GM18951 (cell line): ENCODE results near the gene RPRD1A.
"Not testable (repeated sequence)": the region's sequence is repeated elsewhere in the genome, so short reads cannot be mapped to it uniquely, and the experiment has no call there.

ENCODE experiments used
- POLR2A ChIP-seq: IDR thresholded peaks from 4 replicates; pipeline ENCODE4 v1.6.1; 2011; ENCODE audit warnings: mild to moderate bottlenecking; ENCODE audit not compliant: insufficient read length, insufficient read depth; ENCODE audit errors: extremely low read depth
- in situ Hi-C: fragments of 300-500 bp; cut with MboI; formaldehyde crosslinking; loops from one replicate; pipeline ENCODE4 v1.12.0; 2022; ENCODE audit warnings: low sequenced_read_pairs, mixed read lengths, inconsistent platforms; ENCODE audit not compliant: unreplicated experiment

Gene RPRD1A

DNA sequence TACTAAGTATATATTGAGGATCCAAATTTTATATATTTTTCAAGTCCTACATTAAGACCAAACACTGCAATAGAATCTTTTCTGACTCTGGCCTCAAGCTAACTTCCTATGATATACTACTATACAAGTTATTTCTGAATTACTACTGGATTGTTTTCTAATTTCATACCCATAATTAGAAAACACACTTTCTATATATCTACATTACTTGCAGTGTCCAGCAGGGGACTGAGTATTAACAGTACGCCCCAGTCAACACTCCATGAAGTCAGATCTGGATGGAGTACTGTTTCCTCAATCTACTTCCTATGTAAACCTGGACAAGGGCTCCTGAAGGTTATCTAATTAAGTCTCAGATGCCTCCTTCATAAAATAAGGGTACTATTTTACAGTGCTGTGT is 68.4 kb downstream of the RPRD1A start:
- no peak for TF ChIP-seq POLR2A
- in situ Hi-C loops: no loop called here

GRCh38 chr18:35993013-35993412 is 74.3 kb downstream of the RPRD1A start:
- in situ Hi-C loops: no loop called here
- TF ChIP-seq POLR2A: no peak

GRCh38 chr18:35991696-35992095 is 75.7 kb downstream of the RPRD1A start:
- no peak for TF ChIP-seq POLR2A
- in situ Hi-C loops: no loop called here

DNA sequence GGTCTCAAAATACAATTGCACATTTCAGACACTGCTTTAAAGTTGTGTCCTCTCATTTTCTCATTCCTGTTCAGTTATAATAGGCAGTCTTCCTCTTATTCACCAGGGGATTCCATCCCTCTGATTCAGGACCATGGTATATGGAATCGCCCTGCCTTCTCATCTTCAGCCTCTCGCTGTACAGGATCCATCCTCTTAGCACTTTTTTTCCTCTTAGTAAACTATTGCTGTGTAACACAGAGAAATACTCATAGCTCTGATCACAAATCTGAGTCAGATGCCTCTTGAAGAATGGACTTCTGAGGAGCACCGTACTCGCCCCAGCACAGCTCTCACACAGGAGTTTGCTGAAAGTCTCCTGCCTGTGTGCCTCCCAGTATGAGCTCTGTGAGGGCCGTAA is 83.5 kb downstream of the RPRD1A start:
- in situ Hi-C loops: no loop called here
- no peak for TF ChIP-seq POLR2A

DNA sequence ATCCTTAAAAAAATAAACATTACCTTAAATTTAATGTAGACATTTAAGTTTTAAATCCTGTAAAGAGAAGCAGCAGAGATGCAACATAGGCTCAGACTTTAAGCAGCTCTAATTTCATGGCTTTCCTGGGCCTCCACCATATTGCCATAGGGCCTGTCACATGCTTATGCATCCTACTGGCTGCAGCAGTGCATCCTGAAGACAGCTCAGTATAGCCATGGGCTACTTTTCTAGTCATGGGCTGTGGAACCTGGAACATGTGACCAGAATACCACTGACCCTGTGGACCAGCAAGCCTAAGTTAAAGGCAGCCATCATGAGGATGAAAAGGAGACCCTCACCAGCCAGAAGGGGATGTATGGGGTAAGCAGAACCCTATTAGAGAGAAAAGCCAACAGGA is 84.2 kb downstream of the RPRD1A start:
- no peak for TF ChIP-seq POLR2A
- in situ Hi-C loops: no loop called here

GRCh38 chr18:35982409-35983114 is 84.8 kb downstream of the RPRD1A start:
- no peak for TF ChIP-seq POLR2A
- in situ Hi-C loops: no loop called here

- TF ChIP-seq POLR2A: no peak
- in situ Hi-C loops: no loop called here
Observed at GRCh38 chr18:35979112-35979511, 88.2 kb downstream of the RPRD1A start.

DNA sequence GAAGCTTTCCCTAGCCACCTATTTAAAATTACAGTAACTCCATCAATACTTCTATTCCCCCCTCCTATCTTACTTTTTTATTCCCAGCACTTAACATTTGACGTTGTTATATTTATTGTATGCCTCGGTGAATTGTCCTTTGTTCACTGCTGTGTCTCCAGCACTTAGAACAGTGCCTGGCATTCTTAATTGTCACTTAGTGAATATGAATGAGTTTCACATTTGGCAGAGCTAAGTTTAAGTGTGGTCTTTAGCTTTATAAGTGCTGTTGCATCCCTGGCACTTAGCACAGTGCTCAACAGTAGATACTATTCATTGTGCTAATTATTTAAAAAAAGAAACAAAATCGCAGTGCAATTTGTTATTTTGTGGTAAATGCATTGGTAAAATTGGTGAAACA is 93.2 kb downstream of the RPRD1A start:
- in situ Hi-C loops: no loop called here
- TF ChIP-seq POLR2A: no peak

DNA sequence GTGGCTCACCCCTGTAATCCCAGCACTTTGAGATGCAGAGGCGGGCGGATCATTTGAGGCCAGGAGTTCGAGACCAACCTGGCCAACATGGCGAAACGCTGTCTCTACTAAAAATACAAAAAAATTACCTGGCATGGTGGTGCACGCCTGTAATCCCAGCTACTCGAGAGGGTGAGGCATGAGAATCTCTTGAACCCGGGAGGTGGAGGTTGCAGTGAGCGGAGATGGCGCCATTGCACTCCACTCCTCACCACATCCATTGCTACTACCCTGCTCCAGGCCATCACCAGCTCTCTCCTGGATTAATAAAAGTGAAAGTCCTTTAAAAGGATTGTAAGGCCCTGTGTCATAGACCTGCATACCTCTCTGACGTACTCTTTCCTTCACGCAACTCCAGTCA is 93.7 kb downstream of the RPRD1A start:
- in situ Hi-C loops: no loop called here
- no peak for TF ChIP-seq POLR2A

DNA sequence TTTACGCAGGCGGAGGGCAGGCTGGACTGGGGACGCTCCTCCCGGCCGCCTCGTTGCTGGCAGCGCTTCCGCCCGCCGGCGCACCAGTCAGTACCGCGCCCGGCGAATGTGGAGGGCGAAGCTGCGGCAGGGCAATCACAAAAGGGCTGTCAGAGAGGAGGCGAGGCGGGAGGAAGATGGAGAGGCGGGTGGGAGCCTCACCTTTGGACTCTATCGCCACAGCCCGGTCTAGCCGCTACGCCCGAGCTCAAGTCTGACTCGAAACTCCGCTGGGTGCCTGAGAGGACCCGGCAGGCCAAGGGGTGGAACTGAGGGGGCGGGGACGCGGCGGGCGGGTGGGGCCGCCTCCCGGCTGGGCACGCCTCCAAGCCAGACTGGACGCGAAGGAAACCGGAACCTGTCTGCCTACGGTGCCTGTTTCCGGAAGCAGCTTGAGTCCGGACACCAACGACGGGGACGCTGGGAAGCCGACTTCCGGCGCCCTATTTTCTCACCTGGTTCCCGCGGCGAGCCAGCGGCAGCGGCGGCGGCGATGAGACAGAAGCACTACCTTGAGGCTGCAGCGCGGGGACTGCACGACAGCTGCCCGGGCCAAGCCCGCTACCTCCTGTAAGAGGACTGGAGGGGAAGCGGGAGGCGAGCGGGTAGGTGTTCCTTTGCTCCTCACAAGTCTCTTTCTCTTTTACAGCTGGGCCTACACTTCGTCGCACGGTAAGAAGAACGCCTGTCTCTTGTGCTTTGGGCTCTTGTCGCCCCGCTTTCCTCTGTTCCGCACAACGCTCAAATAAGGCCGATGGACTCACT is 95.0 kb downstream of the RPRD1A start, which contains the start of gene RMP24:
RMP24 (plus strand) TSS at position 483 of the 804 bp plus-strand sequence.
- in situ Hi-C loops: no loop called here
- peak; percentile 97 for TF ChIP-seq POLR2A

DNA sequence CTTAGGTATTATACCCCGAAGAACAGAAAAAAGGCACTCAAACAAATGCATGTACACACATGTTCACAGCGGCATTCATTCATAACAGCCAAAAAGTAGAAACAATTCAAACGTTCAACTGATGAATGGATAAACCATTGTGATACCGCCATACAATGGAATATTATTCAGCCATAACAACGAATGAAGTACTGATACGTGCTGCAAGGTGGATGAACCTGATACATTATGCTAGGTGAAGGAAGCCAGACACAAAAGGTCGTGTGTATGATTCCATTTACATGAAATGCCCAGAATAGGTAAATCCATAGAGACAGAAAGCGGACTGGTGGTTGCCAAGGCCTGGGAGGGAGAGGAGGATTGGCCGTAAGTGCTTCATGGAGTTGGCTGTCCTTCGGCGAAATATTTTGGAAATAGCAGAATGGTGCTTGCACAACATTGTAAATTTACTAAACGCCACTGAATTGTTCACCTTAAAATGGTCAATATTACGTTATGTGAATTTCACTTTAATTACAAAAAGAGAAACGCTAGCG is 95.6 kb downstream of the RPRD1A start:
- in situ Hi-C loops: no loop called here
- TF ChIP-seq POLR2A: no peak

DNA sequence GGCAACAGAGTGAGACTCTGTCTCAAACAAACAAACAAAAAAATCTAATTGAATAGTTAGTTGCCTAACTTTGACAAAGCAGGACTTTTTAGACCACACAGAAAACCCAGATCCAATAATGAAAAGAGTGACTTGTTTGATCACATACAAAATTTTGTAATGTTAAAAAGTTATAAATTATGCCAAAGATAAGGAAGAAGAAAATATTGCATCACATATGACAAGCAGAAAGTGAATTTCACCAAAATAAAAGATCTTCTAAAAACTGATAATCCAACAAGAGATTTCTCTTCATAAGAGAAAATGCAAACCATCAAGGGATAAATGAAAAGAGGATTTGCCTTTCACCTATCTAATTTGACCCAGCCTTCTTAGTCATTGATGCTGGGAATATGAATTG is 97.7 kb downstream of the RPRD1A start:
- in situ Hi-C loops: no loop called here
- TF ChIP-seq POLR2A: no peak

DNA sequence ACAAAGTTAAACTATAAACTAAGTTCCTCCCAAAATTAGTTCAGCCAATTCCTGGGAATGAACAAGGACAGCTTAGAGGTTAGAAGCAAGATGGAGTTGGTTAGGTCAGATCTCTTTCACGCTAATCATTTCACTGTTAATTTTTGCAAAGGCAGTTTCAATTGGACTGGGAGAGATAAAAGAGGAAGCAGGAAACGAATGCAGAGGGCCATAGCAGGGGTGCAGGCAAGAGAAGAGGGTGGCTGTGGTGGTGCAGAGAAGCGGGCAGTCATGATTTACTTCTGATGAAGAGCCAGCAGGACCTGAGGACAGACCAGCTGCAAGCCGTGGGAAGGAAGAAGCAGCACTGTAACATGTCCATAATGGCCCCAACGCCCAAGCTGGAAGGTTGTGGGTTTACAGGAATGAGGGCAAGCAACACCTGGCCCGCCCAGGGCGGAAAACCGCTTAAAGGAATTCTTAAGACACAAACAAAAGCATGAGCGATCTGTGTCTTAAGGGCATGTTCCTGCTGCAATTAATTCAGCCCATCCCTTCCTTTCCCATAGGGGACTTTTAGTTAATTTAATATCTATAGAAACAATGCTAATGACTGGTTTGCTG is 99.0 kb downstream of the RPRD1A start:
- TF ChIP-seq POLR2A: no peak
- in situ Hi-C loops: no loop called here

DNA sequence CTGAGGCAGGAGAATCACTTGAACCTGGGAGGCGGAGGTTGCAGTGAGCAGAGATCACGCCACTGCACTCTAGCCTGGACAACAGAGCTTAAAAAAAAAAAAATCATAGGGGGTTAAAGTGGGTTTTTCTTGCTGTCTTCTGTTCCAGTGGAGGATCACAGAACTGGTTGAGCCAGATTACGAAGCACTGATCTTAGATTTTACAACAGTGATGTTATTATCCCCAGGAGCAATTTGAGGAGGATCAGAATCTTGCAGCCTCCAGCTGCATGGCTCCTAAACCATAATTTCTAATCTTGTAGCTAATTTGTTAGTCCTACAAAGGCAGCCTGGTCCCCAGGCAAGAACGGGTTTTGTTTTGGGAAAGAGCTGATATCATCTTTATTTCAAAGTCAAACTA is 99.5 kb downstream of the RPRD1A start:
- in situ Hi-C loops: not testable (repeated sequence)

- in situ Hi-C loops: no loop called here
- TF ChIP-seq POLR2A: no peak
Observed at GRCh38 chr18:35964319-35964718, 103.0 kb downstream of the RPRD1A start.
